Fibroblast of skin of right biceps (primary cell): Measurements from ENCODE around the gene PCNA.
"Not testable (repeated sequence)": the region's sequence is repeated elsewhere in the genome, so short reads cannot be mapped to it uniquely, and the experiment has no call there.

Experiments
- DNase-seq: peaks from one replicate; pipeline ENCODE4 v3.0.0-alpha.2; 2013

The PCNA gene

DNA sequence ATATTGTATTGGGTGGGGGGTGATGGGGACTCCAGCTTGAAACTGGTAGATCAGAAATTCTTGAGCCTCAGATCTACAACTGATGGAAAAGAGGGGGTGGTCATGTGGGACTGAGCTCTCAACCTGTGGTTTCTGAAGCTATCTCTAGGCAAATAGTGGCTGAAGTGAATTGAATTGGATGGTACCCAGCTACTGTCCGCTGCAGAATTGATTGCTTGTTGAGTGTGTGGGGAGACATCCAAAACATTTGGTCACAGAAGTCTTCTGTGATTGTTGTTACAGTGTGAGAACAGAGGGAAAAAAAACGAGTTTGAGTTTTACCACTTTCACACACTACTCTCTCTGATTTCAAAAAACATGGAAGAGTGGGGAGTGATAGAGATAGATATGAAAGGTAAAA is 21.9 kb upstream of the PCNA start:
- no peak for DNase-seq

DNA sequence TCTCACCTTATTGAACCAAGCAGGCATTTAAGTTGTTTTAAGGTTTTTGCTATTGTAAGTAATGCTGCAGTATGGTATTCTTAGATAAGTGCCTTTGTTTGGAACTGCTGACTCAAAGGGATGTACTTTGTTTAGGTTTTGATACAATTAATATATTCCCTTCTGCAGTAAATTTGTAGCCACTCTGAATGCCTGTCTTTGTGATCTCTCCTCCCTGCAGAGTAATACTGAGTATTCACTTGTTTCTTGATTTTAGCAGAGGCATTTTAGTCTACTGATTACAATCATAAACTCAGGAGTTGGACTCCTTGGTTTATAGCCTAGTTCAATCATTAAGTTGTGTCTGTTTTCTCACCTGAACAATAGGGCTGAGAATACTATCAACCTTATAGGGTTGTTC is 20.4 kb upstream of the PCNA start:
- DNase-seq, result no peak

DNA sequence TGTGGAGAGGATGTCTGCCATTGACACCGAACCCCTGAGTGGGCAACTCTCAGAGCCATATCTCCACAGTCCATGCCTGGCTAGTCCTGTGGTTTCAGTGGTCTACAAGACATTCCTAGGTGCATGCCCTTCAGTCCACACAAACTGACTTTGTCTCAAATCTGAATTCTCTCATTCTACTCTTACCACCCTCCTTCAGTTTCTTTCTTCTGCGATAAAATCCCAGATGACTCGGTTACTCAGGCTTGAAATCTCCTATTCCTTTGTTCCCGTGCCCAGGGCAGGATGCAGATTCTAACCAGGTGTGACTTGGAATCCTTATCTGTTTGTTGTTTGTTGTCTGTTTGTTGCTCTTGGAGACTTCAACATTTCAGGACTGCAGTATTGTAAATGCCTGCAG is 16.3 kb upstream of the PCNA start:
- no peak for DNase-seq

DNA sequence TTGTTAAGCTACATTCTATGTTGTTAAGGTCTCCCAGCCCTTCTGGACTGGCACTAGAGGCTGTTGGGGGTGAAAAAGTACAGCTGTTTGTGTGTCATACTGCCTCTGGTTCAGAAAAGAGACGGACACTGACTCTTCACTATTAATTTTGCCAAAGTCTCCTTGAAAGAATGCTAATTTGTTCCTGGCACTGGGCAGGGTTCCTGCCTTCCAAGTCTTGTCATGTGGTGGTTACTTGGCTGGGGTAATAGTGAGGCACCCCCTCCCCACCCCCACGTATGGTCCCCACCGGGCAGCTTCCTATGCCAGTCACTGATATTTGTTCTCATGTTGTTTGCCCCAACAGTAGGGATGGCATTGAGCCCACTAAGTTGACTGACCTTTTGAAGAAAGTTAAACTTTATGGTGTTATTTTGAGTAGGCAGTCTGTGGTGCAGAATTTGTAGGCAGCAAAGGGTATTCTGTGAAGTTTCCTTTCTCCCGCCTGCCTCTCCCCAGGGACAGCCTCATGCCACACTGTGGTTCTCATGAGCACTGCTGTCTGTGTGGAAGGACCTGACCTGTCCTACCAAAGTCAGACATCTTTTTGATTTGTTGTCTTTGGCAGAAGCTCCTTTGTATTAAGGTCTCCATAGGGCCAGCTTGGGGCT is 15.7 kb upstream of the PCNA start:
- DNase-seq, result no peak

DNA sequence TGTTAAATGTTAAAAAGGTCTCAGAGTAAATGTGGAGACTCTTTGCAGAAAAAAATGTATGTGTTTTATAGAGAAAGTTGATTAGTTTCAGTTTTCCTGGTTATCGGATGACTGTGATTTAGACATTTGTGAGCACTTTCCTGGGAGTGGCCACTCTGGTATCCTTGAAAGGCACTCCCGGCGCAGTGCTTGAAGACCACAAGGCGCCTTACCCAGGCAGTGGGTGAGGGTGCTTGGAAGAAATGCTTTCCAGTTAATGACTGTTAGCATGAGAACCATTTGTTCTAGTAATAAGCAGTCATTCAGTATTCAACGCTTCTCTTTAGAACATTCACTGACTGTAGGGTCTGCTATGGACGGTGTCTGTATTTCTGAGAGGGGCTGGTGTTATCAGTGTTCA is 14.2 kb upstream of the PCNA start:
- no peak for DNase-seq

DNA sequence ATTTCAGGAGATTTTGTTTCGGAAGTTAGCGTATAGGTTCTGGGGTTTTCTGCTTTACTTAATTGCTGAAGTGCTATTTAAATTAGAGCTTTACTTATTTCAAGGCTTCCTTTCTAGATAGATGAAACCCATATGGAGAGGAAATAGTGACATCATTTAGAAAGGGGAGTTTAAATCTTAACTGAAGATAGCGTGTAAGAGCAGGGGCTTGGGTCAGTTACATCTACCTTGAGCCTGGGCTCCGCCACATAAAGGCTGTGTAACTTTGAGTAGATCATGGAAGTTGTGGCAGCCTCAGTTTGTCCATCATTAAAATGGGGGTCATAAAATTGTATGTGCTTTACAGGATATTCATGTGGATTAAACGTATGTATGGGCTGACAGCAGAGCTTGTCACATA is 11.7 kb upstream of the PCNA start:
- peak; percentile 11 for DNase-seq

DNA sequence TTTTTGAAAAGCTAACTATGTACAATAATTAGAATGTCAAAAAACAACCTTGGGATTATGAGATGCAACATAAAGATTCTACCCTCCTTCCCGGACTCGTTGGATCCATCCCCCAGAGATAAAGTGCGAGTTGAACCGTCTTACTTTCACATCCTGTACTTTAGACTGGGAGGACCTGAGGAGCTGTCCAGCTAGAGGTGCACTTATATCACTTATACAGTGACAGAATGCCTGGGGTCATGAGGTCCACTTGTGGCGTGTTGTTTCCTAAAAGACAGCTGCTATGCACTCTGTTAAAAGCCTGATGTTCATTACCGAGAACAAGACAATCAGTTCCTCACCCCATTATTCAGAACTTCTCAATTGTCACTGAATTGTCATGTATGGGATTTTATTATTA is 9.1 kb upstream of the PCNA start:
- no peak for DNase-seq

DNA sequence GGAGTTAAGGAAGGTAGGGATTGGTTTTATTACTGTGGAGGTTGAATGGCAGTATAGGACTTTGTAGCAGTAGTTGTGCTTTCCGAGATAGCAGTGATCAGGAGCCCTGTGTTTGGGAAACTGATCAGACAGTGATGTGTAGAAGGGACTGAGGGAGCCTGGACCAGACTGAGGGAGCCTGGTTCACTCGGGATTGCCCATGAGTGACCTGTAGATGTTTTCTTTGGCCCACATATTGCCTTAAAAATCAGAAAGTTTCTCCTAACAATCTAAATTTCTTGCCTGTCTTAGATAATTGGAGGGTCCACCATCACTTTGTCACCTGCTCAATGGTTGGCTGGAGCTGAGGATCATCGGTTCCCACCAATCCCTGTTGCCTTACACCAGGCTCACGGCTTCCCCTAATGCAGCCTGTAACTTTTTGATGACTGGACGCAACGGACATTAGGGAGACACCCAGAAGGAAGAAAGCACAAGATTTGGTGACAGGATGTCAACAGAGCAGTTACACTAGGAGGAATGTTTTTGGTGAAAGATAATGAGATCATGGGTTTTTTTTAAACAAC is 8.2 kb upstream of the PCNA start:
- DNase-seq, result no peak

DNA sequence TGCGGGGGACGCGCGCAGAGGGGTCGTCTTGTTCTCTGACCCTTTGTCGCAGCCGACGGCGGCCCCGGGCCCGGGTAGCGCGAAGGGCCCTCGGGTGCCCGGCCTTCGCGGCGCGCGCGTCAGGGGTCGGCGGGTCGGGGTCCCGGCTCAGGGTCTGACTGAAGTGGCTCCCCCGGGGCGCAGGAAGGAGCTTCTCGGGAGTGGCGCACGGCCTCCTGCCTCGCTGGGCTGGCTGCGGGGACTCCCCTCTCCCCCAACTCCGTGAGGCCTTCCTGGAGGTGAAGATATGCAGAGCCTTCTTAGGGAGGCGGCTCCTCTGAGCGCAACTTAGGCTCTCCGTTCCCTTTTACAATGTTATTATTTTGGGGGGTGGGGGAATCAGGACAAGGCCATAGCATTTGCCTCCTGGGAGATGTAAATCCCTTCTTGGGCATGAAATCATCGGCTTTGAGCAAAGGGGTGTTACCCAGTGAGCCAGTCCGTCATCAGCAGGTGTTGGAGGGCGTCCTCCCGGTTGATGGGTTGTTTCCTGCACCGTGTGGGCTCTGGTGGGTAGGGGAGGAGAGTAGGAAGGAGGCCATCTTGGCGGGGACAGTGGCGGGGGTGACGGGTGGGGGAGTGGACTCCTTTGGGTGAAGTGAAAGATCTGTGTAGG is 7.6 kb upstream of the PCNA start:
- DNase-seq, result peak; percentile 43

DNA sequence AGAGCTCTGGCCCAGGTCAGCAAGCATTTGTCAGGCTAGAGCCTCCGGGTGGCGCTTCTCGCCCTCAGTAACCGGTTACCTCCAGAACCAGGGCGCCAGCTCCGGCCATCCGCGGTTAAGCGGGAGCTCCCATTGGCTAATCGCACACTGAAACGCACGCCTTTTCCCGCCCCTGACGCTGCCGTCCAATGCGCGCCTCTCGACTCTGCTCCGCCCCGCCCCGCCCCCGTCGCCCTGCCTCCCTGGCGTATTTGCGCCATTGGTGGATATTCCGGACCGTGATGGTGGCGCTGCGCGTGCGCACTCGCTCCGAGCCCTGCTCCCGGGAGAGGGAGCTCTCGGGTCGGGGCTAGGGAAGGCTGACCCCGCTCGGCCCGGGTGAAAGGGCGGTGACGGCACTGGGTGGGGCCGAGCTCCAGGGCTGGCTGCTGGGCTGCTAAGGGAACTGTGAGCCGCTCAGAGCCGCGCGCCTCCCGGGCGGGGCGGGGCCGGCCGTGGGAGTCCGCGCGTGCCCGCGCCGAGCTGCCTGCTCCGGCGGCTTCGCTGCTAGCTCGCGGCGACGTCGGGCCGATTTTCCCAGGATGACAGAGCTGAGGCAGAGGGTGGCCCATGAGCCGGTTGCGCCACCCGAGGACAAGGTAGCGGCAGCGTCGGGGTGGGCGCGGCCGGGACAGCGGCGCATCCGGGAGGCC is 6.9 kb upstream of the PCNA start, which contains the start of gene CDS2:
TSS of gene CDS2 (plus strand) at position 497 of the 692 bp plus-strand sequence. CDS start at position 582, 85 bp downstream.
- DNase-seq, result peak; percentile 98

DNA sequence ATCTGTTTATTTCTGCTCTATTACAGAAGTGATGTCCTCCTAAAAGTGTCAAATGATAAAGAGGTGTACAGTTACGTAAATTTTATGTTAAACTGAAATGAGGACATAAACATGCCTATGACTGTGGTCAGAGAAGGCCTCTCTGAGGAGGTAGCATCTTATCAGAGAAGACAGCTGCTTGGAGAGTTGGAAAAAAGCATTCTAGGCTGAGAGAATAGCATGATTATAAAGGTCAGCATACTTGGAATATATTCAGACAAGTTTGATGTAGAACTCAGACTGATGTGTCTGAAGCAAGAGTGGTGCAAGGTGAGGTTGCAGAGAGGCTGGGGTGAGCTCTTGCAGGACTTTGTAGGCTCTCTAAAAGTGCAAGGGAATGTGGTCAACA is 3.1 kb upstream of the PCNA start:
- DNase-seq, result no peak

DNA sequence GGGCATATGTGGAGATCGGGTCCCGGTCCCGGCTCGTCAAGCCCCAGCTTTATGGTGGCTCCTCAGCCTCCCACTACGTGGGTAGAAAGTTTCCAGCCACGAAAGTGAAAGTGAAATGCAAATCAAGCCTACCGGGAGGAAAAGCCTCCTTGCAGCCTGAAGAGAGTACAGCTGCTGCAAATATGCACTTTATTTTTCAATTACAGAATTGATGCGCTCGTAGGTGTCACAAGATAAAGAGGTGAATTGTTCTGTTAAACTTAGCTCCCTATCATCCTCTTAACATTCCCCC is 373 bp upstream of the PCNA start:
- DNase-seq, result no peak

DNA sequence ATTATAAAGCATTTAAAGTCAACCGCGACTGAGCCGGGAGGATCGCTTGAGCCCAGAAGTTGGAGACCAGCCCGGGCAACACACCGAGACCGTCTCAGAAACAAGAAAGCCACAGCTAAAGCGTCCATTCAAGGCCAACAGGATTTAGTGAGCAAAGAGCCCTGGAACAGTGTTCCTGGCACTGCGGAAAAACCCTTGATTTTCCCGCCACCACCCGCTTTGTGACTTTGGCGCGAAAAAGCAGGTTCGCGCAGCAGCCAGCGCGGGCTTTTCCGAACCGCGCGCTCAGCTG is 669 bp downstream of the PCNA start:
- DNase-seq, result no peak

DNA sequence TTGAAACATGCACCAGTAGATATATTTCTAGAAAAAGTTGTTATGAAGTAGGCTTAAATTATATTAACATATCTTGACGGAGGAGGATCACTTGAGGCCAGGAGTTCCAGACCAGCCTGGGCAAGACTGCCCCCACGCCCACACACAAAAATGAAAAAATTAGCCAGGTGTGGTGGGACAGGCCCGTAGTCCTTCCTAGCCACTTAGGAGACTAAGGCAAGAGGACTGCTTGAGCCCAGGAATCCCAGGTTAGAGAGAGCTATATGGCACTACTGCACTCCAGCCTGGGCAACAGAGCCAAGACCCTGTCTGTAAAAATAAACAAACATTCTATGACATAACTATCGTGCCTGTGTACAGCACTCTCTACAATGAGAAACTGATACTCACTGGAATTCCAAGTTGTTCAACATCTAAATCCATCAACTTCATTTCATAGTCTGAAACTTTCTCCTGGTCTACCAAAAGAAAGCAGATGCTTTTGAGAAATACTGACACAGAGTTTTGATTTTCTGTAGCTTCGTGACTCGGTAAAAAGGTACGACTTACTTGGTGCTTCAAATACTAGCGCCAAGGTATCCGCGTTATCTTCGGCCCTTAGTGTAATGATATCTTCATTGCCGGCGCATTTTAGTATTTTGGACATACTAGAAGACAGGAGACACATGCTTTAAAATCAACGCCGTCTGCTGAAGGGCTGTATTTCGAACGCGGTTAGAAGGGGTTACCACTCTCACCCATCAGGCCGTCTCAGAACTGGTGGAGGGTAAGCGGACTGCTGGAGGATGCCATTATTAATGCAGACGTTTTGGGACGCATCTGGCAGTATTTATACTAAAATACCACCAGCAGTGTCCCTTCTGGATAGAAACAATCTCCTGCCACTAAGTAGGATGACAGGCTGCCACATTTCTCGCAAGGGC is 1.3 kb downstream of the PCNA start:
- no peak for DNase-seq

DNA sequence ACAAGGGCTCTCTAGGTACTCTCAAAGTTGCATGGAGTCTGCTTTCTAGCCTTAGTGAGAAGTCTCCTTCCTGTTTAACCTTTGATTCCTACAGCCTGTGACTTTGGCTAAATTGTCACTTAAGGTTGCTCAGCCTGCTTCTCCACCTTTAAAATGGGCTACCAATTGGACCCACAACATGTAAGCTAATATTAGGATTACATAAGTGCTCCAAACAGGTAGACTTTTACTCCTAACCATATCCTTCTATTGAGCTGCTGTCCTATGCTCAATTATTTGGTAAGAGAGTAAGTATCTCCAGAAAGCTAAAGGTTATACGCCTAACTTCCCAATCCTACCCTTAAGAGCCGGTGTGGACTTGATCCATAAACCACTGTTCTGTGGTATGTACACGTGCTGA is 2.9 kb downstream of the PCNA start:
- no peak for DNase-seq

DNA sequence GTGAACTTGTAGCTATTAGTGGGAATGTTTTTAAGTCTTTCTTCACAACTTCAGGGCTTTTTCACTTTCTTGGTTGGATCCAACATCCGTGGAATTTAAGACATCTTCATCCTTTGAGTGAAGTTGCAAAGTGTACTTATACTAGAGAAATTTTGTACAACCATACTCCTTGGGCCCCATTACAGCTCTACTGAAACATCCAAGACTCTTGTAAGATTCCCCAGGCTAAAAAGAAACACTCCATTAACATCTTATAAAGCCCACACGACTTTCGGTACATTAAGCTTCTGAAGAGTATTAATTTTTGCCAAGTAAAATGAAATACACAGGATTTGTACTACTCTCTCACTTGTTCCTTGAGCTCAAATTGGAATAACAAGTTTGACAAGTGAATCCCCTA is 5.4 kb downstream of the PCNA start:
- DNase-seq, result no peak

DNA sequence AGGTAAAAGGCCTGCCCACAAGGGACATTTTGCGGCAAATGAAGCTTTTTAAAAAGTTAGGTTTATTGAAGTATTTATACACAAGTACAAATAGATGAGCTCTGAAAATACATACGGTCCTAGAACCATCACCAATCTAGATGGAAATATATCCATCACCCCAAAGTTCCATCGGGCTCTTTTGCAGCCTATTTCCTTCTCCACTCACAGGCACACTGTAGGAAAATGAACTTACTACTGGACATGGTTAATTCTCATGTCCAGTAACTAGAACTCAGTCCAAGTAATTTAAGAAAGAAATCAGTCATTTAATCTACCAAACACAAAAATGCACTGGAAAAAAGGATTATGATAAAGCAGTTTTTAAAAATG is 6.2 kb downstream of the PCNA start:
- DNase-seq, result no peak

DNA sequence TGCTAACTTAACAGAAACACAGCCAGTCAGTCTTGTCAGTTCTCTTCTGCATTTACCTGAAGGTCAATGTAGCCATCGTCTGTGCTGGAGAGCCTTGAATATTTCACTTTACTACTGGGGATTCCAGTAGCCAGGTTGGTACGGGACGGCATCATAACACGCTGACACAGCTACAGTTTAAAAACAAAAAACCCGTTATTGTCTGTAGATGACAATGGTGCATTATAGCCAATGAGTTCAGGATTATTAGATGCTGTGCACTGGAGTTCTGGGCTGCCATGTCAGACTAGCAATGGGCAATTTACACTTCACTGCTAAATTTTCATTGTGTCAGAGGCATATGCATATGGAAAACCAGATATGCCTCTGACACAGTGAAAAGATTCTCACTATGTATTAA is 10.5 kb downstream of the PCNA start:
- DNase-seq, result no peak

DNA sequence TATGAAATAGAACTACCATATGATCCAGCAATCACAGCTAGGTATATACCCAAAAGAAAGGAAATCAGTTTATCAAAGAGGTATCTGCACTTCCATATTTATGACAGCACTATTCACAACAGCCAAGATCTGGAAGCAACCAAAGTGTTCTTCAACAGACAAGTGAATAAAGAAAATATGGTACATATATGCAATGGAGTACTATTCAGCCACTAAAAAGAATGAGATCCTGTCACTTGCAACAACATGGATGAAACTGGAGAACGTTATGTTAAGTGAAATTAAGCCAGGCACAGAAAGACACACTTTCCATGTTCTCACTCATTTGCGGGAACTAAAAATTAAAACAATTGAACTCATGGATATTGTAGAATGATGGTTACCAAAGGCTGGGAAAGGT is 15.3 kb downstream of the PCNA start:
- no peak for DNase-seq

DNA sequence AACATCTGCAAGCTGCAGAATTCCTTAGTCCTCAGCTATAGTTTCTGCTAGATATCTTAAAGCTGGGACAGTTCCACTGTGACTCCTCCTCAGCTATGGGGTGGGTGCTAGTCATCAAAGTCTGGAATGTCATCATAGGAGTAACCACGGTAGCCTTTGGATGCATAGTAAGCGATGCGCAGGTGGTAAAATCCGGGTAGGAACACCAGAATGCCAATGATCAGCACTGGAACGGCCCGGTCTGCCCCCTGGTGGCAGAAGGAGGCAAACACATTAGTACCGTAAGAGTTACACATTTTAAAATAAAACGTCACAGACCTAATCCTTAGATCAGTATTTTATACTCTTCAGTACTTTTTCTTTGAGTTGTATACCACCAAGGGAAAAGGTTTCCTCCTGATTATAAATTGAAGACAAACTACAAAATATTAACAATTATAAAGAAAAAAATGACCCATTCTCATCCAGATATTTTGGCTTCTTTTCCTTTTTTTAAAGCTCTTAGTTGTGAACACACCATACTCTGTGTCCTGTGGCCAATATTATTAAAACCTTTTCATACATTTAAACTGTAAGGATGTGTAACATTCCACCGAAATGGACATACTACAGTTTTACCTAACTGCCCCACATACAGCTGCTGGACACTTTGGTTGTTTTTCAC is 18.9 kb downstream of the PCNA start:
- peak; percentile 61 for DNase-seq

DNA sequence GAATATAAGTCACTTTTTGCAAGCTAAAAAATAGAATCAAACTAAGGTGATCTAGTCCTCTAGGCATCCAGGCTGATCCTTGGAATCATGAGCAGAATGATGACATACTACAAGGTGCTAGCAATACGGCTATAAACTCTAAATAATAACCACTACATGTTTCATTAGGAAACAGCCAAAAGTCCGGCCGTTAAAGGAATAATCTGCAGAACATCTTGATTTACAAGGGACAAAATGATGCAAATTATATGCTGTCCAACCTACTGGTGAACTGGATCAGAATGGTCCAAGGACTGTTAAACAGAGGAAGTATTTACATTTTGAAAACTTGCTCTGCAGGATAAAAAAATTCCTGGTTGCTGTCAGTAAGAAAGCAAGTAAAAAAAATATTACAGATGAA is 19.8 kb downstream of the PCNA start:
- not testable (repeated sequence) for DNase-seq

DNA sequence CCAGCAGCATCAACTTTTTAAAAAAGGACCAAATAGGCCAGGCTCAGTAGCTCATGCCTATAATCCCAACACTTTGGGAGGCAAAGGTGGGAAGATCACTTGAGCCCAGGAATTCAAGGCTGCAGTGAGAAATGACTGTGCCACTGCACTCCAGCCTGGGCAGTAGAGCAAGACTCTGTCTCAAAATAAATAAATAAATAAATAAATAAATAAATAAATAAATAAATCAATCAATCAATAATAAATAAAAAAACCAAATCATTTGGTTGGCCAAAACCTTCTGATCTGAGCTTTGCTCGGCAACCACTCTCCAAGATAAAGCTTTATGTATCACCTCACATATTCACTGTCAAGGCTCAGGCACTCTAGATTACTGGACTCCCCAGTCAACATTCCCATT is 20.7 kb downstream of the PCNA start:
- DNase-seq, result not testable (repeated sequence)

DNA sequence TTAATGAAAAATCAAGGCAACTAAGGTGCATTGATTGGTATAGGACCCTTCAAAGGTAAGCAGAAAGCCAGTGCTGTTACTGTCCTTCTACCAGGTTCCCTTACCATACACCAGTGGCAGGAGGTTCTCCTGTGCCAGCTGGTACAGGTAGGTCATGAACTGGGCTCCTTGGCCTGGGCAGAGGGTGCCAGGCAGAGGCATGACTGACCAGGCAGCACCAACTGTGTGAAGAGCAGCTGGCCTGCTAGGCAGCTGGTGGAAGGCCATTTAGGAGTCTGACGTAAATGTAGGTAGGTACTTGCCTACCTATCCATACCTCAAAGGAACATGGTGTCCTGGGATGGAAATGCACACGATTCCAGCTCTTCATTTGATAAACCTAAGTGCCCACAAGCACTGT is 23.3 kb downstream of the PCNA start:
- DNase-seq, result no peak
